GM18868 (cell line): ENCODE measurements around the gene CCN5.

Source experiments
- ATAC-seq: cut with Tn5 transposase; IDR thresholded peaks from one replicate; pipeline ENCODE4 v1.9.1; 2021; ENCODE audit warnings: mild to moderate bottlenecking, moderate library complexity; ENCODE audit not compliant: unreplicated experiment

CCN5 gene

DNA sequence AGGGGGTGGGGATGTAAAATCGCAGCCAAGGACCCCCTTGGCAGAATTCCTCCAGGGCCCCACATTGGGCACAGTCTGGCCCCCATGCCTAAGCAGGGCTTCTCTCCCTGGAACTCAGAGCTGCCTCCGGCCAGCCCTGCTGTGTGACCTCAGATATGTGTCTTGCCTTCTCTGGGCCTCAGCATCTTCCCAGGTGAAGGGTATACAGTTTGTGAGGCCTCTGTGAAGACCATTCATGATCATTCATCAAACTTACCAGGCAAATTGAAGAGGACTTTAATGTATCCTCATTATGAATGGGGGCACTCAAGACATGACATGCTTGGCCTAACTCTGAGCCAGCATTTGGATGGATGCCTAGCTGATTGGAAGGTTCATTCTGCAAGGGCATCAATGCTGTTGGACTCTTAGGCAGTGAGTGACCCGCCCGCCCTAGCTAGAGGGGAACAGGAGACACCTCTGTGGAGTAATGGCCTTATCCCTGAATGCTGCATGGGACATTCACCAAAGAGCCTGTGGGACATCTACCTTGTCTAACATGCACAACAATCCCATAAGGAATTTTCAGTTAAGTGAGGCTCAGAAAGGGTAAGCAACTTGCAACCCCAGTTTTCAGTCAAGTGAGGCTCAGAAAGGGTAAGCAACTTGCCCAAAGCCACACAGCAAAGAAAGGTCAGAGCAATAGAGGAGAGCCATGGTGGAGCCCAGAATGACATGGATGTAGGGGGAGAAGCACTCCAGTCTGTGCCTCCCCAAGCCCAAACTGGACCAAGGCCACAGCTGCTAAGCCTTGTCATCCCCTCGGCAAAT lies 535 bp downstream of the CCN5 start:
- ATAC-seq, result no peak

DNA sequence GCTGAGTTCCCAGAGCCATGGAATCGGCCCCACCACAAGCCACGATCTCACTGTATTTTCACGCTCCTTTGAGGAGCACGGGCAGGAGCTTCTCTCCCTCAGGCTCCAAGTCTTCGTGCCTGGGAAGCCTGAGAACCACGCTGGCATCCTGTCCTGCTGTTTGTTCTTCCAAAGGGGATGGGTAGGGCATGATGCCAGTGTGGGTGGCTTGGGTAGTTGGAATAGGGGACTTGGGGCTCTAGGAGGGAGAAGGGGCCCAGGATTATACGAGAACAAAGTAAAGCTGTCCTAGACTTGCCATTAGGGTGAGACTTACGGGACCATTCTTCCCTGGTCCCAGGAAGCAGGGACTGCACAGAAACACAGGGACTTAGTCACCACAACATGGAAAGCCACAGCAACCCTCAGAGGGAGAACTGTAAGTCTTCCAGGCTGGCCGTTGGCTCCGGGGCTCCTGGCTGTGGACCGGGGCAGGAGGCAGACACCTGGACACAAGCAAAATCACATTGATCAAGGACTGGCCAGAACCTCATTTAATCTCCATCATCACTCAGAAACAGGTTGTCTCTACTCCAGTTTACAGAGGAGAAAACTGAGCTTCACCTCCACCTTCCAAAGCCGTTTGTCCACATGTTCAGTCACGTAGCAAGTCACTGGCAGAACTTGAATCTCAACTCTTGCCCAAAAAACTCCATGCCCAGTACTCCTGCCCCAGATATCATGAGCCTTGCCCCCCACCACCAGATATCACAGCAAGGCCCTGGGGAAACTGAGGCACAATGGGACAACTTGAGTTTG lies 1.3 kb downstream of the CCN5 start:
- no peak for ATAC-seq

DNA sequence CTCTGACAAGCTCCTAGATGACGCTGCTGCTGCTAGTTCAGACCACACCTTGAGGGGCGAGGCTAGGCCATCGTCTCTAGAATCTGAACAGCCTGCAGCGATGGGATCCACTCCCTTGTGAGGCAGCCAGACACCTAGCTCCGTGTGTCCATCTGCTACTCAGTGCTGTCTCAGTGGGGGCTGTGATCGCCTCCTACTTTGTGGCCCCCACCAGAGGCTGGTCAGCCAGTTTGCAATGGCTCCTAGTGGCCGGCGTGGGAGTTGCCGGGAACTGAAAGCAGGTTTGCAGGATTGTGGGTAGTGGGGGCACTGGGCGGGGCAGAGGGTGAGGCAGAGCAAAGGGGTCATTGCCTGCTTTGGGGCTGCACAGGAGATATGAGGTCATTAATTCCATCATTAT lies 2.8 kb downstream of the CCN5 start:
- no peak for ATAC-seq

DNA sequence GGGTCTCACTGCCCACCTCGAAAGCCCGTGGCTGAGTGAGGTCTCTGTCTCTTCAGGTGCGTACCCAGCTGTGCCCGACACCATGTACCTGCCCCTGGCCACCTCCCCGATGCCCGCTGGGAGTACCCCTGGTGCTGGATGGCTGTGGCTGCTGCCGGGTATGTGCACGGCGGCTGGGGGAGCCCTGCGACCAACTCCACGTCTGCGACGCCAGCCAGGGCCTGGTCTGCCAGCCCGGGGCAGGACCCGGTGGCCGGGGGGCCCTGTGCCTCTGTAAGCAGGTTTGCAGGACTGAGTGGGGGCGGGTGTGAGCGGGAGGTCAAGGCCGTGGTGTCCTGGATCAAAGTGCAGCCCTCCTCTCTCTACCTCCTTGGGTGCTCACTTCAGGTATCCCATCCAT lies 4.7 kb downstream of the CCN5 start:
- no peak for ATAC-seq

DNA sequence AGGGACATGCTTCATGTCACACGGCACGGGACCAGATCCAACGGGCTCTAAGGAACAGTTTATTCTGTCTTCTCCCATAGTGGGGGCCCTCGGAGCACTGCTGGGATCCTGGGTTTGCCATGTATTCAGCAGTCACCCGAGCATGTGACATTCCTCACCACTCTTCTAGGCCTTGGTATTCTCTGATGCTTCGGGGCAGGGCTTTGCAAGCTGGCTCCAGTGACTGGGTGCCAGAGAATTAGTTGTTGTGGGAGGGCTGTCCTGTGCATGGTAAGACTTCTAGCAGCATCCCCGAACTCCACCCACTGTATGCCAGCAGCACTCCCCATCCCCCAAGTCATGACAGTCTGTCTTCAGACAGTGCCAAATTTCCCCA lies 5.4 kb downstream of the CCN5 start:
- no peak for ATAC-seq

DNA sequence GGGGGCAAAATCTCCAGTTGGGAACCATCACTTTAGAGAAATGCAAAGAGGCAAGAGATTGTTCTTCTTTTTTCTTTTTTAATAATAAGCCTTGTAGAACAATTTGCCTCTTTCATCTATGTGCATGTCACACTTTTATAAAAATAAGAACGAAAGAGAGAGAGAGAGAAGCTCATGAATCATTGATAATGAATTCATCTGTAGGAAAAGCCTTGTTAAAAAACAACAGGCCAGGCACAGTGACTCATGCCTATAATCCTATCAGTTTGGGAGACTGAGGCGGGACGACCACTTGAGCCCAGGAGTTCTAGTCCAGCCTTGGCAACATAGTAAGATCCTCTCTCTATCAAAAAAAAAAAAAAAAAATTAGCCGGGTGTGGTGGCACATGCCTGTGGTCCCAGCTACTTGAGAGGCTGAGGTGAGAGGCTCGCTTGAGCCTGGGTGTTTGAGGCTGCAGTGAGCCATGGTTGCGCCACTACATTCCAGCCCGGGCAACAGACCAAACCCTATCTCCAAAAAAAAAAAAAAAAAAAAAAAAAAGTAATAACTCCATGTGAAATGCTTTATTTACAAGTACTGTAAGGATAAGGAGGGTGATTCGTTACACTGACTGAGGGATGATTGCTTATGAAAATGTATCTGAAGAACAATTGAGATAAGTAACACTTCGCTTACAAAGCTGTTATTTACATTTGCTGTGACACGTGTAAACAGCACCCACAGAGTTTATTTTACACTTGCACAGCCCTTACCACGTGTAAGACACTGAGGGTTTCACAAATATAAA lies 6.0 kb downstream of the CCN5 start:
- ATAC-seq, result no peak

DNA sequence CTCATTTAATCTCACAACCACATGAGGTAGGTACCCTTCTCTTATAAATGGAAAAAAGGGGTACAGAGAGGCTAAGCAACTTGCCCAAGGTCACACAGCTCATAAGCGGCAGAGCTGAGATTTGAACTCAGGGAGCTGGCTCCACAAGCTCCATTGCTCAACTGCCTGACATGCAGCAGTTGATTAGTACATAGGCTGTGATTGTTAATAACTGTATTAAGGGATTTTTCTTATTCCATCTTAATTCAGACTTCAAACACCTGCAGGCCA lies 6.6 kb downstream of the CCN5 start:
- ATAC-seq, result no peak

DNA sequence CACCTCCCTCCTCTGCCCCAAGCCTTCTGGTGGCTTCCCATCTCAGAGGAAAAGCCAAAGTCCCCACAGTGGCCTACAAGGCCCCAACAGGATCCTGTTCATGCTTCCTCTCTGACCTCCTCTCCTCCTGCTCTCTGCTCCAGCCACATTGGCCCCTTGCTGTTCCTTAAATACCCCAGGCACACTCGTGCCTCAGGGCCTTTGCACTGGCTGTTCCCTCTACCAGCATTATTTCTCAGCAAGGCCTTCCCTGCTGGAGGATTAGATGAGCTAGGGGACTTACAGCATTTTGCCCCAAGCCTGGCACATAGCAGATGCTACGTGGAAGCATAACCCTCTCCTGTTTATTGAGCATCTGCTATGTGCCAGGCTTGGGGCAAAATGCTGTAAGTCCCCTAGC lies 7.8 kb downstream of the CCN5 start:
- ATAC-seq, result no peak

DNA sequence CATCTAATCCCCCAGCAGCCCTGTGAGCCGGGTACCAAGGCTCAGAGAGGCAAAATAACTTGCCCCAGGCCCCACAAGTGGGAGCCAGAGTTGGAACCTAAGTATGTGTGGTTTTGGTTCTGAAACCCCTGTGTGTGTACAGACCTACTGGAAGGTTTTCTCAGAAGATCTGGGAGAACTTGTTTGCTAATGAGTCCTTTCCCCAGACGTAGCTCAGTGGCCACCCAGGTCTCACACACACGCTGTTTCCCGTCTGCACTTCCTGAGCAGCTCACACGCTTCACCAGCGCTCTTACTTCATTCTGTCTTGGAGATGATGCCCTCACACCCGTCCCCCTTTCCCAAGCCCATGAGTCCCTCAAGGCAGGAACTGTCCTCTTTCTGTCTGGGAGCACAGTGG lies 8.2 kb downstream of the CCN5 start:
- ATAC-seq, result no peak

DNA sequence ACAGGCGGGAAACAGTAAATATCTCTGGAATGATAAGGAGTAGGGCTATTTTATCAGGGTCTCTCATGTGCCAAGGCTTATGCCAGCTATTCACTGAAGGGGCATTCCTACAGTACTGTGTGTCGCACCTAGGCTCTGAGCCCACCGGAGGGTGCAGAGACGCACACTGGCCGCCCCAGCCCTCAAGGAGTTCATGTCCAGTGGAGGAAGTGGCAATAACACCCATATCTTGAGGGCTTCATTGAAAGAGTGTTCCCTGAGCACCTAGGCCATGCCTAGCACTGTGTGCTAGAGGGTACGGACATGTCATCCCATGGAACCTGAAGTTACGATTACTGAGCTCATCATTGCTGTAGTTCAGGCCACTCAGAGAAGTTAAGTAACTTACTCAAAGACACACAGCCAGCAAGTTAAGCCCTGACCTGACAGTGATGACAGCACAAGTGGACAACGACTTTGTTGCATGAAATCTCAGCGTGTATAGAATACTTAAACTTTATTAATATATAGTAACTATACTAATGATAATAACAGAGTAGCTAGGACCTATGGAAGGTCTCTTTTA lies 8.7 kb downstream of the CCN5 start:
- ATAC-seq, result no peak

DNA sequence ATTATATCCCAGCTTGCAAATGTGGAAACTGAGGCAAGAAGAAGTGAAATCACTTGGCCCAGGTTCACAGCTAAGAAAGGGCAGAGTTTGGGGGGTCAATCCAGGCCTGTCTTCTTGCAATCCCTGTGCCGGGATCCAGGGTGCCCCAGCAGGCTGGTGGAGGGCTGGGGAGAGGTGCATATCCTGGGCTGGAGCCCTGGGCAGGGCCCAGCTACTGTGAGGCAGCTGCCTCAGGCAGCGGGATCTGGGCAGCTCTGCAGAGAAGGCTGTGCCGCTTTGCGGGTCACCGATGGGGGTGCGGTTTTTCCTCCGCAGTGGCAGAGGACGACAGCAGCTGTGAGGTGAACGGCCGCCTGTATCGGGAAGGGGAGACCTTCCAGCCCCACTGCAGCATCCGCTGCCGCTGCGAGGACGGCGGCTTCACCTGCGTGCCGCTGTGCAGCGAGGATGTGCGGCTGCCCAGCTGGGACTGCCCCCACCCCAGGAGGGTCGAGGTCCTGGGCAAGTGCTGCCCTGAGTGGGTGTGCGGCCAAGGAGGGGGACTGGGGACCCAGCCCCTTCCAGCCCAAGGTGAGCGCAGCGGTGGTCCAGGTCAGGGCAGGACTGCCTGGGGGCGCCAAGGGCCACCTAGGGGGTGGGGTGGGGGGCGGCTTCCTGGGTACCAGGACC lies 9.4 kb downstream of the CCN5 start:
- no peak for ATAC-seq

DNA sequence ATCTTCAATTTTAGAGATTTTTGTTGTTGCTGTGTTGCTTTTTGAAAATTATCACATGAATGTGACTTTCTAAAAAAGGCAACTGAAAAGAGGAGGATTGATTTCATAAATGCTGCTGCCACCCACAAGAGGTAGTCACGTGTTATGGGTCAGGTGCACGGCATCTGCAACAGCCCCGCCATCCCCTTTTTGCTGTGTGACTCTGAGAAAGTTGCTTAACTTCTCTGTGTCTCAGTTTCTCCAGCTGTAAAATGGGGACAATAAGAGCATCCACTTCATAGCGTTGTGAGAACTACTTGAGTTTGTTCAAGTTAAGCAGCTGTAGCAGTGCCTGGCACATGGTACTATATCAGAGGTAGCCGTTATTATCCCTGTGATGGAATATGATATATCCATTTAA lies 10.7 kb downstream of the CCN5 start:
- ATAC-seq, result no peak

DNA sequence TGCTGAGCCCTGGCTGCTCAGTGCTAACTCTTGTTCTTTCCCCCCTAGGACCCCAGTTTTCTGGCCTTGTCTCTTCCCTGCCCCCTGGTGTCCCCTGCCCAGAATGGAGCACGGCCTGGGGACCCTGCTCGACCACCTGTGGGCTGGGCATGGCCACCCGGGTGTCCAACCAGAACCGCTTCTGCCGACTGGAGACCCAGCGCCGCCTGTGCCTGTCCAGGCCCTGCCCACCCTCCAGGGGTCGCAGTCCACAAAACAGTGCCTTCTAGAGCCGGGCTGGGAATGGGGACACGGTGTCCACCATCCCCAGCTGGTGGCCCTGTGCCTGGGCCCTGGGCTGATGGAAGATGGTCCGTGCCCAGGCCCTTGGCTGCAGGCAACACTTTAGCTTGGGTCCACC lies 11.9 kb downstream of the CCN5 start:
- ATAC-seq, result no peak

DNA sequence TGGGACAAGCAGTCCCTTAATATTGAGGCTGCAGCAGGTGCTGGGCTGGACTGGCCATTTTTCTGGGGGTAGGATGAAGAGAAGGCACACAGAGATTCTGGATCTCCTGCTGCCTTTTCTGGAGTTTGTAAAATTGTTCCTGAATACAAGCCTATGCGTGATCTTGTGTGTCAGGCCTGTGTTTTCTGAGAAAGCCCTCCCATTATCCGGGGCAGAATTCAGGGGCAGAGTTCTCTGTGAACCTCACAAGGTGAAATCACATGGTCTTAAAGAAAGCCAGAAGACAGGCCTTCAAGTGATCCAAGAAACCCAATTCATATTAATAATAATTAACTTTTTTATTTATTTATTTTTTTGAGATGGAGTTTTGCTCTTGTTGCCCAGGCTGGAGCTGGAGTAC lies 12.5 kb downstream of the CCN5 start:
- no peak for ATAC-seq

DNA sequence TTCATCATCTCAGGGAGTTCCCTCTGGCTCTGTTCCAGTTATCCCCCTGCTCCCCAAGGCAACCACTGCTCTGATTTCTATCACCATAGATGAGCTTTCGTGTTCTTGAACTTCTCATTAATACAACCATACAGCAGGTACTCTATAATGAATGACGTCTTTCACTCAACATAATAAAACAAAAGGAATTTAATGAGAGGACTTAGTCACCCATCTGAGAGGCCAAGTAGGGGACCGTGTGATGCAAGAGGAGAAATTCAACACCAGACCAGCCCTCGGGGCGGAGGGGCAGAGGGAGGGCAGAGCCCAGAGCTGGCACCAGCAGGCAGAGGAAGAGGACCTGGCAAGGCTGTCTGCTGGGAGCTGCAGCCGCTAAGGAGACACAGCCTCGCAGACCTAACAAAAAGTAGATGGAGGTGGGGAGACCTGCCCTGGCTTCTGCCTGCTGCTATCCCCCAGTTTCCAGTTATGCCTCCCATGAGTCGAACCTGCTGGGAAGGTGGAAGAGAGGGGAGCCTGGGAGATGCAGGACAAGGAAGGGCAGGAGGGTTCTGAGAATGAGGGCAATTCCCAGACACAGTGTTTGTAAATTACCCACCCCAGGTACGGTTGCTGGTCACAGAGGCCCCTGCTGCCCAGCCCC lies 13.8 kb downstream of the CCN5 start:
- no peak for ATAC-seq

DNA sequence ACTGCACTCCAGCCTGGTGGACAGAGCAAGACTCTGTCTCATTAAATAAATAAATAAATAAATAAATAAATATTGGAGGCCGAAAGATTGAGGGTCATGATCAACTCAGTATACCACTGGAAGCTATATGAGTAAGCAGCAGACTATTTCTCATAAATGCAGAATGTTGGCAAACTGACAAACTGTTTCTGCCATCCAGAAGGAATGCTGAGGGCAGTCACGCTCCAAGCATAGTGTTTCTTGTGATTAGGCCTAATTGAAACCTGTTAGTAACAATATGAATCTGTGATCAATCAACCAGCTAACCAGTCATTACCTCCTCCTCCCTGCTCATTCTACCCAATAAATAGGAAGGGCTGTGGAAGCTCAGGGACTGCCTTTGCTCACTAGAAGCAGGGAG lies 15.3 kb downstream of the CCN5 start:
- no peak for ATAC-seq

DNA sequence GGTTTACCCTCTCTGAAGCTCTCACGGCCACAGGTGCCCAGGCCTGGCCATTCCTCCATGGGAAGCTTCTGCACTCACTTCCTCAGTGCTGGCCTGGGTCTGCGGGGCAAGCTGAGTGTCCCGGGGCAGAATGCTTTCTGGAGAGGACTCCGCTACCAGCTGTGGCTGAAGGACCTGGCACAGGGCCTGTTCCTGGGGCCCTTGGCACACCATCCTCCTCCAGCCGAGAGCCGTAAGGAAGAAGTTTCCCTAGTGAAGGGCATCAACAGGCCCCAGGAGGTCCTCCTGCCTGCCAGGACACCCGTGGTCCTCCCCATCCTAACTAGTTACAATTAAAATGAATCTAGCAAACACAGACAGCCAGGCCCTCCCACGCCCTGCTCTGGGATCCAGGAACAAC lies 16.5 kb downstream of the CCN5 start:
- ATAC-seq, result no peak

DNA sequence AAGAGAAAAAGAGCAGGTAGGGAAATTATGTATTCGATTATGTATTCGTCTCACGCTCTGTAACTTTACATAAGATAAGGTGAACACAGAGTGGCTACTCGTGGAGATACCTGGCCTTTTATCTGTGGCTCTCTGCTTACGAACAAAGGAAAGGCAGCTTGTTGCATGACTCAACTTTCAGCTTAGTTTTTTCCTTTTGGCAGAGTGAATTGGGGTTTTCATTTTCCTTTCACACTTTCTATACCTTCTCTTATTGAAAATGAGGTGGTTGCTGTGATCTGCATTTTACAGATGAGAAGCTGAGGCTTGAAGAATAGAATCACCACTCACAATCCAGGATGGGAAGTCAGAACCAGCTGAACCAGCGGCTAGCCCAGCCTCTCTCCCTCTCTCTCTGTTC lies 17.2 kb downstream of the CCN5 start:
- ATAC-seq, result no peak

DNA sequence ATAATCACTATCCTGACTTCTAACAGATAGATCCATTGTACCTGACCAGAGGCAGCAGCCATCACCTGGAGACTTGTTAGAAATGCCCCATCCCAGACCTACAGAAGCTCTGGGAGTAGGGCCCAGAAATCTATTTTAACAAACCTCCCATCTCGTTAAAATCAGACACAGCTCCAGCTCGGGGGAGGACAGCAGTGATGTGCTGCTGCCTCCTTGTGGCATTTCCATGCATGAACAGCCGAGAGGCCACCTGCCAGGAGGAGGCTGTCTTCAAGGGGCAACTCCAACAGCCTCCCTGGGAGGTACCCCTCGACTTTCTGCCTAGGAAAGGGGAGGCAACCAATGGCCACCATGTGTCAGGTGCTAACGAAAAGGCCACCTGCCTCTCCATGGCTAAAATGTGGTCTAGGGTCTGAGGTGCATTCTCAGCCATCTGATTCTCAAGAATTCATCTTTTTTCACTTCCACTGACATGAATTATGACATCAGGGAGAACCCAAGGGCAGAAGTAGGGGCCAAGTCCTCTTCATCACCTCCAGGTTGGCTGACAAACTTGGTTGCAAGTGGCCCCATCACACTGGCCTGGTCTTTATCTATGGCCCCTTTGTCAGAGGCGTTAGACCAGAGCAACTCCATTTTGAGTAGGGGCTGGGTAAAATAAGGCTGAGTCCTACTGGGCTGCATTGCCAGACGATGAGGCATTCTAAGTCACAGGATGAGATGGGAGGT lies 18.3 kb downstream of the CCN5 start:
- no peak for ATAC-seq

DNA sequence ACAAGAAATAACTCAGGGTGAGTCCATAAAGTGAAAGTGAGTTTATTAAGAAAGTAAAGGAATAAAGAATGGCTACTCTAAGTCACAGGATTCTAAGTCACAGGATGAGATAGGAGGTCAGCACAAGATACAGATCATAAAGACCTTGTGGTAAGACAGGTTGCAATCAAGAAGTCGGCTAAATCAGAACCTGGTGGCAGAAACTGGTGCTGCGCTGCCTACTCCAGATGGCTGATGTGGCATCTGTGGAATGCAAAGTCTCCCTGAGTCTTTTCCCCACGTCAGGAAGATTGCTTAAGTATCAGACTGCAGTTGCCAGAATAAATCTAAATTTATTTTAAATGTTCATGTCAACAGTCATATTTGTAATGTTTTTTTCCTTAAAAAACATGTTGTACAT lies 19.8 kb downstream of the CCN5 start:
- ATAC-seq, result no peak
